ENCODE measurements around the gene CASK. TPM values are rescaled to one million over a fixed set of nuclear protein-coding genes. Genes with fewer than 3 reads are reported as not detected.

Gene CASK
- total and polyA plus RNA-seq, 5 donors from 2014 or later: 8.4 to 168 (median 20.2) TPM

GRCh38 chrX:41923978-41924683 is 777 bp upstream of the CASK start:
- Histone ChIP-seq H3K4me3 (ENCODE audit: low read depth, low read length) (peak overlapping the region; percentile 83), H3K4me1 (ENCODE audit: control insufficient read depth, insufficient read depth, low read length, poor library complexity, severe bottlenecking) (peaks cover 6% of the 10 kb centered on the region), H3K36me3 (ENCODE audit: control insufficient read depth, insufficient read depth, low read length) (no peaks in the 10 kb centered on the region), H3K27ac (ENCODE audit: insufficient read depth, low read length, poor library complexity, severe bottlenecking) (peak overlapping the region; percentile 80), H3K9me3 (ENCODE audit: control insufficient read depth in 2 of 2, low read length in 2 of 2) (no peaks in the 10 kb centered on the region), H3K27me3 (ENCODE audit: control insufficient read depth, insufficient read depth, low read length) (no peaks in the 10 kb centered on the region)
- no peaks in the 10 kb centered on the region for H3K27me3 Mint-ChIP-seq
- ATAC-seq (ENCODE audit: low read depth in 2 of 2) (no peak), DNase-seq (peak; percentile 6 to 70 (median 38))
- peak overlapping the region; percentile 63 to 88 (median 80) for H3K27ac Mint-ChIP-seq
- H3K4me3 Mint-ChIP-seq: peak overlapping the region; percentile 87 to 93 (median 88)
- peaks cover 4 to 35% (median 20%) of the 10 kb centered on the region in 4 donors for H3K4me1 Mint-ChIP-seq
- H3K36me3 Mint-ChIP-seq: no peaks in the 10 kb centered on the region
- H3K9me3 Mint-ChIP-seq: no peaks in the 10 kb centered on the region

DNA sequence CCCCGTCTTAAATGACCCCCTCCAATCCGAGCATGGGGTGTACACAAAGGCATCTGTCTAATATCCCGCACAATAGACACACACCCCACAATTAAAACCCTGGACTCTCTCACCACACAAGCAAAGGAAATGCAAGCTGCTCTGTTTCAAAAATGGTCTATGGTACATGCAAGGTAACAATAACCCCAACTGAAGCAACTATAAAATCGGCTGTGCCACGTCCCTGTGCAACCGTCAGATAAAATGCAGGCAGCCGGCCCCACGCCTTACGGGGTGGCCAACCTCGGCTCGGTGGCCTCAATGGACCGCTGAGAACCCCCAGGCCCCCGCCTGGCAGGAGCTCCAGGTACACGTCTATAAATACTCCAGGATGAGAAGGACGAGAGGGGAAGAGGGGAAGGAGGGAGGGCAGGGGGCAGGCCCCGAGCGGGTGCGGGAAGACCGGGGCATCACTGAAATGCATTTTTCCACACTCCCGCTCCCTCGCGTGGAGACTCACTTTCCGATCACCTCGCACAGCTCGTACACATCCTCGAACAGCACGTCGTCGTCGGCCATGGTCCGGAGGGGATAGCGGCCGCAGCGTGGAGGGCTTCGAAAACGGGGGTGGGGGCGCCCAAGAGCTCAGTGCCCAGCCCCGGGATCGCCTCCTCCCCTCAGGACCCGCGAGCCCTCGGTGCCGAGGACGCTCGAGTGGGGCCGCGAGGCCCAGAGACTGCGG is 763 bp downstream of the CASK start:
- no peaks in the 10 kb centered on the region for H3K36me3 Mint-ChIP-seq
- no peaks in the 10 kb centered on the region for H3K27me3 Mint-ChIP-seq
- peak in 1 of 2 donors; percentile 1 for ATAC-seq (ENCODE audit: low read depth in 2 of 2)
- no peaks in the 10 kb centered on the region for H3K9me3 Mint-ChIP-seq
- Histone ChIP-seq H3K9me3 (ENCODE audit: control insufficient read depth in 2 of 2, low read length in 2 of 2) (no peaks in the 10 kb centered on the region), H3K4me1 (ENCODE audit: control insufficient read depth, insufficient read depth, low read length, poor library complexity, severe bottlenecking) (peaks cover 9% of the 10 kb centered on the region), H3K27me3 (ENCODE audit: control insufficient read depth, insufficient read depth, low read length) (no peaks in the 10 kb centered on the region), H3K36me3 (ENCODE audit: control insufficient read depth, insufficient read depth, low read length) (no peaks in the 10 kb centered on the region), H3K4me3 (ENCODE audit: low read depth, low read length) (peak overlapping the region; percentile 98), H3K27ac (ENCODE audit: insufficient read depth, low read length, poor library complexity, severe bottlenecking) (peak overlapping the region; percentile 70)
- DNase-seq: peak; percentile 20 to 39 (median 36)
- H3K27ac Mint-ChIP-seq: peak overlapping the region; percentile 85 to 99 (median 89)
- H3K4me1 Mint-ChIP-seq: peaks cover 6 to 39% (median 25%) of the 10 kb centered on the region in 4 donors
- peak overlapping the region; percentile 91 to 99 (median 96) for H3K4me3 Mint-ChIP-seq

DNA sequence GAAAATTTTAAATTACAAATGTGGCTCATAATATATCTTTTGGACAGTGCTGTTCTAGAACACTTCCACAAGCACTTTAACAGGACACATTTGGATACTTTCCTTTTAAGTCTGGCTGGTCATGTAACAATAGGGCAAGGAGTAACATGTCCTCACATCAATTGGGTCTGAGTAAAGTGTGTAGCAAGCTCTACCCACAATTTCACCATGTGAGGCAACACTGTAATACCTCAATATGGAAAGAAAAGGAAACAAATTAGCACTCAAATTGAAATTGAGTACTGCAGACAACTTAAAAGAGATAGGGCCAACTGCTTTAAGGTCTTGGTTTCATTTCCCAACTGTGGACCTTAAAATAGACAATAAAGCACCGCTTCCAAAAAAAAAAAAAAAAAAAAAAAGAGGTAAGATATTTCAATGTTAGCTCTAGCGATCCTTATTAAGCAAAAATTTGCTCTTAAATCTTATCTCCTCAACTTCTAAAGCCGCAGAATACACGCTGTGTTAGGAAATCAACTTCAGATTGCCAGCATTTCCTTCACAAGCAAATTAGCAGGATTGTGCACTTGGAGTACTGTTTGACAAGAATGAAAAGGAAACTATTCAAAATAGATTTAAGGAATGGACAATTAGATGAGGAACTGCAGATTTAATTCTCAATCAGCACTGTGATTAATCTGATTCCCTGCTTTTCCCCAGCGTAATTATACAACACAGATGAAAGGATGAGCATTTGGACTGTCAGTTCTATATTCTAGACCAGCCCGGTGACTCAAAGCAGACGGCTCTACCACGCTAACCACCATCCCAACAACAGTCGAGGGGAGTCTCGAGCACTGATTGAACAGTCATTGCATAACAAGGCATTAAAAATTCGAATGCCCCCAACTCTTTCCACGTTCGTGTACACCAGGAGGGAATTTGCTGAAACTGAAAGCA is 1.6 kb downstream of the CASK start:
- no peaks in the 10 kb centered on the region for H3K9me3 ChIP-seq (ENCODE audit: control insufficient read depth in 2 of 2, low read length in 2 of 2)
- peaks cover 16% of the 10 kb centered on the region for H3K4me1 ChIP-seq (ENCODE audit: control insufficient read depth, insufficient read depth, low read length, poor library complexity, severe bottlenecking)
- no peaks in the 10 kb centered on the region for H3K36me3 Mint-ChIP-seq
- no peaks in the 10 kb centered on the region for H3K9me3 Mint-ChIP-seq
- H3K27me3 Mint-ChIP-seq: no peaks in the 10 kb centered on the region
- H3K4me3 Mint-ChIP-seq: peak overlapping the region; percentile 91 to 99 (median 96)
- H3K36me3 ChIP-seq (ENCODE audit: control insufficient read depth, insufficient read depth, low read length): no peaks in the 10 kb centered on the region
- H3K4me1 Mint-ChIP-seq: peaks cover 6 to 37% (median 28%) of the 10 kb centered on the region in 4 donors
- H3K27ac Mint-ChIP-seq: peak overlapping the region; percentile 85 to 99 (median 89)
- H3K27me3 ChIP-seq (ENCODE audit: control insufficient read depth, insufficient read depth, low read length): no peaks in the 10 kb centered on the region
- DNase-seq: peak; percentile 23 to 58 (median 26)
- peak overlapping the region; percentile 70 for H3K27ac ChIP-seq (ENCODE audit: insufficient read depth, low read length, poor library complexity, severe bottlenecking)
- ATAC-seq (ENCODE audit: low read depth in 2 of 2): peak; percentile 19 to 21
- peak overlapping the region; percentile 98 for H3K4me3 ChIP-seq (ENCODE audit: low read depth, low read length)

DNA sequence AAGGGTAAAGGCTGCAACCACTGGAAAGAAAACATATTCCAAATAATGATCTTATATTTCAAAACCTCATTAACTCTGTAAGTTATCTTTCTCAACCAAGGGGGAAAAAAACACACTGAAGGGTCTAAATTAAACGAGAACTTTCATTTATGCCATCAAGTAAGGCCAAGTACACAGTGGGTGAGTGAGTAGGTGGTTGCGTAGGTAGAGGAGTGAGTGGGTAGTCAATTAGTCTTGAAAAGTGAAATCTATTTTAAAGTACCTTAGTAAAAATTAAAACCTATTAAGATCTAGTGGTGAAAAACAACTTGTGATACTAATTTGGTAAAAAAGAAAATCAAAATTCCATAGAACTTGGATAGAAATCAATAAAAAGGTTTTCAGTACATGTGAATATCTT is 3.5 kb downstream of the CASK start:
- peak overlapping the region in 2 of 3 donors; percentile 85 to 94 for H3K27ac Mint-ChIP-seq
- H3K9me3 ChIP-seq (ENCODE audit: control insufficient read depth in 2 of 2, low read length in 2 of 2): no peaks in the 10 kb centered on the region
- ATAC-seq (ENCODE audit: low read depth in 2 of 2) (no peak), DNase-seq (no peak)
- peak overlapping the region; percentile 73 to 95 (median 88) for H3K4me3 Mint-ChIP-seq
- no peaks in the 10 kb centered on the region for H3K27me3 Mint-ChIP-seq
- H3K4me1 ChIP-seq (ENCODE audit: control insufficient read depth, insufficient read depth, low read length, poor library complexity, severe bottlenecking): peaks cover 21% of the 10 kb centered on the region
- H3K27me3 ChIP-seq (ENCODE audit: control insufficient read depth, insufficient read depth, low read length): no peaks in the 10 kb centered on the region
- peak overlapping the region; percentile 60 for H3K27ac ChIP-seq (ENCODE audit: insufficient read depth, low read length, poor library complexity, severe bottlenecking)
- no peaks in the 10 kb centered on the region for H3K9me3 Mint-ChIP-seq
- H3K36me3 Mint-ChIP-seq: no peaks in the 10 kb centered on the region
- peak overlapping the region; percentile 98 for H3K4me3 ChIP-seq (ENCODE audit: low read depth, low read length)
- H3K4me1 Mint-ChIP-seq: peaks cover 9 to 41% (median 28%) of the 10 kb centered on the region in 4 donors
- no peaks in the 10 kb centered on the region for H3K36me3 ChIP-seq (ENCODE audit: control insufficient read depth, insufficient read depth, low read length)

- Mint-ChIP-seq H3K9me3 (no peaks in the 10 kb centered on the region), H3K36me3 (no peaks in the 10 kb centered on the region), H3K27ac (peak overlapping the region; percentile 53 to 88 (median 85)), H3K4me1 (peaks cover 14 to 52% (median 38%) of the 10 kb centered on the region in 4 donors), H3K27me3 (no peaks in the 10 kb centered on the region), H3K4me3 (peak overlapping the region; percentile 73 to 95 (median 88))
- Histone ChIP-seq H3K27ac (ENCODE audit: insufficient read depth, low read length, poor library complexity, severe bottlenecking) (peak overlapping the region; percentile 41), H3K9me3 (ENCODE audit: control insufficient read depth in 2 of 2, low read length in 2 of 2) (no peaks in the 10 kb centered on the region), H3K4me1 (ENCODE audit: control insufficient read depth, insufficient read depth, low read length, poor library complexity, severe bottlenecking) (peaks cover 21% of the 10 kb centered on the region), H3K4me3 (ENCODE audit: low read depth, low read length) (peak overlapping the region; percentile 98), H3K36me3 (ENCODE audit: control insufficient read depth, insufficient read depth, low read length) (no peaks in the 10 kb centered on the region), H3K27me3 (ENCODE audit: control insufficient read depth, insufficient read depth, low read length) (no peaks in the 10 kb centered on the region)
- DNase-seq: peak in 2 of 3 donors; percentile 29 to 45
- ATAC-seq (ENCODE audit: low read depth in 2 of 2): peak in 1 of 2 donors; percentile 46
These were observed 5.8 kb downstream of the CASK start for GRCh38 chrX:41917517-41917916.

GRCh38 chrX:41913476-41913875 is 9.9 kb downstream of the CASK start:
- H3K27ac Mint-ChIP-seq: no peak overlapping the region

GRCh38 chrX:41912923-41913322 is 10.4 kb downstream of the CASK start:
- peak overlapping the region in 2 of 4 donors; percentile 23 to 48 for H3K4me3 Mint-ChIP-seq
- H3K4me1 ChIP-seq (ENCODE audit: control insufficient read depth, insufficient read depth, low read length, poor library complexity, severe bottlenecking): peaks cover 17% of the 10 kb centered on the region
- H3K27ac Mint-ChIP-seq: no peak overlapping the region
- ATAC-seq (ENCODE audit: low read depth in 2 of 2) (no peak), DNase-seq (no peak)
- H3K4me3 ChIP-seq (ENCODE audit: low read depth, low read length): peak overlapping the region; percentile 51
- no peaks in the 10 kb centered on the region for H3K9me3 ChIP-seq (ENCODE audit: control insufficient read depth in 2 of 2, low read length in 2 of 2)
- H3K9me3 Mint-ChIP-seq: peaks cover 0 to 2% (median 0%) of the 10 kb centered on the region in 7 donors
- no peaks in the 10 kb centered on the region for H3K27me3 Mint-ChIP-seq
- no peaks in the 10 kb centered on the region for H3K27me3 ChIP-seq (ENCODE audit: control insufficient read depth, insufficient read depth, low read length)
- no peaks in the 10 kb centered on the region for H3K36me3 ChIP-seq (ENCODE audit: control insufficient read depth, insufficient read depth, low read length)
- H3K36me3 Mint-ChIP-seq: peaks cover 4% of the 10 kb centered on the region
- peaks cover 24 to 75% (median 44%) of the 10 kb centered on the region in 4 donors for H3K4me1 Mint-ChIP-seq
- H3K27ac ChIP-seq (ENCODE audit: insufficient read depth, low read length, poor library complexity, severe bottlenecking): no peak overlapping the region

More at GRCh38 chrX:41913476-41913875, 9.9 kb downstream of the CASK start:
- peak overlapping the region; percentile 47 for H3K4me3 ChIP-seq (ENCODE audit: low read depth, low read length)
- H3K27me3 Mint-ChIP-seq: no peaks in the 10 kb centered on the region
- H3K4me1 Mint-ChIP-seq: peaks cover 21 to 70% (median 45%) of the 10 kb centered on the region in 4 donors
- H3K36me3 Mint-ChIP-seq: peaks cover 4% of the 10 kb centered on the region
- H3K4me3 Mint-ChIP-seq: peak overlapping the region; percentile 8 to 87 (median 41)
- no peak for DNase-seq
- no peaks in the 10 kb centered on the region for H3K27me3 ChIP-seq (ENCODE audit: control insufficient read depth, insufficient read depth, low read length)
- no peak overlapping the region for H3K27ac ChIP-seq (ENCODE audit: insufficient read depth, low read length, poor library complexity, severe bottlenecking)
- H3K36me3 ChIP-seq (ENCODE audit: control insufficient read depth, insufficient read depth, low read length): no peaks in the 10 kb centered on the region
- peaks cover 15% of the 10 kb centered on the region for H3K4me1 ChIP-seq (ENCODE audit: control insufficient read depth, insufficient read depth, low read length, poor library complexity, severe bottlenecking)
- no peak for ATAC-seq (ENCODE audit: low read depth in 2 of 2)
- no peaks in the 10 kb centered on the region for H3K9me3 ChIP-seq (ENCODE audit: control insufficient read depth in 2 of 2, low read length in 2 of 2)
- no peaks in the 10 kb centered on the region for H3K9me3 Mint-ChIP-seq

Data from CD4-positive, CD25-positive, alpha-beta regulatory T cell (primary cell).